HepG2 (cell line): ENCODE data around the gene WDR89. TPM values are rescaled to one million over a fixed set of nuclear protein-coding genes. Genes with fewer than 3 reads are reported as not detected.

Source experiments
- ATAC-seq: fragments of 200-7000 bp; cut with Tn5 transposase; 3 replicates; pipeline ENCODE4 v1.9.1; 2020; ENCODE audit warnings: mild to moderate bottlenecking, moderate library complexity
- BruUV-seq: library from RNA; stranded (reverse); fragments of 400-500 nt; replicated peaks from 2 replicates; lab custom pipeline; 2021; lab: Mats Ljungman, UMichigan
- CTCF ChIA-PET: fragments of 300-600 bp; formaldehyde crosslinking; extraction: SDS; loops from one replicate; lab custom pipeline; 2021; ENCODE audit warnings: low total read pairs, inconsistent platforms, low intra/inter-chr PET ratio; lab: Yijun Ruan, JAX
- POLR2A ChIA-PET: fragments of 350-600 bp; sonication (Branson Sonifier 250); formaldehyde crosslinking; loops from one replicate; lab custom pipeline; 2020; ENCODE audit warnings: antibody characterized with exemption, inconsistent platforms; lab: Yijun Ruan, JAX
- DNase-seq: peaks from one replicate; pipeline ENCODE4 v3.0.0-alpha.2; 2015; ENCODE audit warnings: low spot score
- FAIRE-seq: peaks from 3 replicates; lab custom pipeline; 2011; peaks lifted over from hg19 to GRCh38; lab: Jason Lieb, UNC
- H2AFZ ChIP-seq: one replicate; pipeline ENCODE4 v1.6.1; 2011; ENCODE audit warnings: low read length, inconsistent platforms
- H3K27ac ChIP-seq: fragments of 300-600 bp; 3 replicates; pipeline ENCODE4 v1.8.0; 2011; ENCODE audit warnings: mixed run types, mild to moderate bottlenecking, mixed read lengths, low read length, inconsistent platforms; ENCODE audit not compliant: insufficient read depth; ENCODE audit errors: extremely low read length
- H3K27me3 ChIP-seq, 2 experiments: fragments of 200-600 bp in 1 of 2; 2 replicates in 1 of 2; 3 replicates in 1 of 2; pipeline versions ENCODE4 v1.6.0 to v1.8.0; 2011; ENCODE audit warnings: low read length in 2 of 2, mild to moderate bottlenecking in 2 of 2, moderate library complexity in 2 of 2, inconsistent platforms in 1 of 2; ENCODE audit not compliant: insufficient read depth in 2 of 2, control insufficient read depth in 1 of 2
- H3K36me3 ChIP-seq, 2 experiments: fragments of 200-600 bp in 1 of 2; replicated peaks in 1 of 2; 2 replicates in 1 of 2; 3 replicates in 1 of 2; pipeline versions ENCODE4 v1.5.1 to v1.8.0; 2011; ENCODE audit warnings: low read length in 2 of 2, inconsistent platforms in 1 of 2; ENCODE audit not compliant: insufficient read depth in 2 of 2, control insufficient read depth in 1 of 2
- H3K4me1 ChIP-seq: 2 replicates; pipeline ENCODE4 v1.5.1; 2012; ENCODE audit warnings: low read length, inconsistent platforms; ENCODE audit not compliant: insufficient read depth
- H3K4me2 ChIP-seq: 2 replicates; pipeline ENCODE4 v1.6.0; 2011; ENCODE audit warnings: low read depth, low read length, inconsistent platforms
- H3K4me3 ChIP-seq, 3 experiments: fragments of 200-600 bp in 1 of 3; sonication (generic), shearing (Covaris generic) in 1 of 3; replicated peaks in 1 of 3; 2 replicates each; pipeline ENCODE4 v1.5.1; 2011 to 2016; ENCODE audit warnings: low read length in 3 of 3, inconsistent platforms in 2 of 3, low read depth in 2 of 3, mild to moderate bottlenecking in 2 of 3, control low read depth in 1 of 3, mixed read lengths in 1 of 3; ENCODE audit not compliant: insufficient read depth in 1 of 3
- H3K79me2 ChIP-seq: one replicate; pipeline ENCODE4 v1.6.1; 2011; ENCODE audit warnings: low read length, inconsistent platforms; ENCODE audit not compliant: insufficient read depth
- H3K9ac ChIP-seq: 2 replicates; pipeline ENCODE4 v1.6.0; 2011; ENCODE audit warnings: mild to moderate bottlenecking, low read depth, low read length, inconsistent platforms; ENCODE audit not compliant: insufficient read depth
- H3K9me3 ChIP-seq: 2 replicates; pipeline ENCODE4 v1.5.1; 2012; ENCODE audit warnings: mild to moderate bottlenecking, low read length
- H4K20me1 ChIP-seq: 2 replicates; pipeline ENCODE4 v1.6.0; 2011; ENCODE audit warnings: inconsistent platforms, mild to moderate bottlenecking, low read length, moderate library complexity; ENCODE audit not compliant: insufficient read depth
- ARNT2 ChIP-seq: sonication (generic); formaldehyde crosslinking; IDR thresholded peaks from 2 replicates; pipeline ENCODE4 v1.8.0; 2022; ENCODE audit warnings: mild to moderate bottlenecking, low read depth, missing genetic modification reagents, moderate library complexity
- CBFB ChIP-seq: sonication (generic); formaldehyde crosslinking; IDR thresholded peaks from 2 replicates; pipeline ENCODE4 v1.4.0; 2020; ENCODE audit warnings: missing genetic modification reagents
- CEBPB ChIP-seq: IDR thresholded peaks from 2 replicates; pipeline ENCODE4 v1.6.1; 2011; ENCODE audit warnings: low read depth, low read length, improper control_type of control experiment, borderline replicate concordance
- ERF ChIP-seq: IDR thresholded peaks from 2 replicates; pipeline ENCODE4 v1.6.1; 2018; ENCODE audit warnings: missing biosample characterization, missing genetic modification reagents
- FOXO1 ChIP-seq: sonication (generic); formaldehyde crosslinking; IDR thresholded peaks from 2 replicates; pipeline ENCODE4 v1.4.0; 2020; ENCODE audit warnings: missing genetic modification reagents
- HNRNPH1 ChIP-seq: fragments of 200-400 bp; formaldehyde crosslinking; optimal IDR thresholded peaks from 2 replicates; pipeline ENCODE3; 2017; ENCODE audit warnings: mild to moderate bottlenecking, low read depth, low read length
- NR2C2 ChIP-seq: sonication (generic); formaldehyde crosslinking; IDR thresholded peaks from 2 replicates; pipeline ENCODE4 v1.4.0; 2020; ENCODE audit warnings: missing genetic modification reagents, mild to moderate bottlenecking, moderate library complexity, borderline replicate concordance
- POGK ChIP-seq: sonication (generic); formaldehyde crosslinking; conservative IDR thresholded peaks from 2 replicates; pipeline ENCODE4 v1.8.0; 2022; ENCODE audit warnings: mild to moderate bottlenecking, moderate library complexity, missing genetic modification reagents
- SMARCE1 ChIP-seq: fragments of 450-650 bp; IDR thresholded peaks from 2 replicates; pipeline ENCODE4 v1.6.1; 2017; ENCODE audit warnings: borderline replicate concordance
- ZFP82 ChIP-seq: sonication (generic); formaldehyde crosslinking; IDR thresholded peaks from 2 replicates; pipeline ENCODE4 v1.5.1; 2020; ENCODE audit warnings: mild to moderate bottlenecking, missing genetic modification reagents, borderline replicate concordance
- ZNF10 ChIP-seq: sonication (generic); formaldehyde crosslinking; IDR thresholded peaks from 2 replicates; pipeline ENCODE4 v1.4.0; 2020; ENCODE audit warnings: mild to moderate bottlenecking, low read depth, missing genetic modification reagents, borderline replicate concordance
- ZNF33A ChIP-seq: sonication (generic); formaldehyde crosslinking; IDR thresholded peaks from 2 replicates; pipeline ENCODE4 v1.5.1; 2020; ENCODE audit warnings: missing genetic modification reagents, mild to moderate bottlenecking, moderate library complexity, borderline replicate concordance
- ZNF383 ChIP-seq: sonication (generic); formaldehyde crosslinking; IDR thresholded peaks from 2 replicates; pipeline ENCODE4 v1.4.0; 2020; ENCODE audit warnings: missing genetic modification reagents, mild to moderate bottlenecking, borderline replicate concordance
- ZNF530 ChIP-seq: sonication (generic); formaldehyde crosslinking; IDR thresholded peaks from 2 replicates; pipeline ENCODE4 v1.5.0; 2020; ENCODE audit warnings: low read depth, mild to moderate bottlenecking, missing genetic modification reagents
- ZNF570 ChIP-seq: sonication (generic); formaldehyde crosslinking; IDR thresholded peaks from 2 replicates; pipeline ENCODE4 v1.4.0; 2020; ENCODE audit warnings: mild to moderate bottlenecking, missing genetic modification reagents, borderline replicate concordance
- WGBS: methylation state at CpG from one replicate; pipeline ENCODE4 v1.1.6; 2017; ENCODE audit warnings: low lambda C conversion rate; 5-methylcytosine and 5-hydroxymethylcytosine counted together
- in situ Hi-C: cut with HindIII; loops from 2 replicates; pipeline ENCODE4 v1.10.0; 2017; ENCODE audit warnings: low pct_unique_long_range_greater_than_20kb; ENCODE audit not compliant: extremely low pct_ligation_motif_present
- intact Hi-C: fragments of 100-400 bp; cut with micrococcal nuclease; formaldehyde crosslinking; loops from one replicate; pipeline ENCODE4 v1.10.0; 2022; ENCODE audit not compliant: unreplicated experiment
- polyA plus RNA-seq, 8 experiments: library from polyadenylated mRNA; depleted of rRNA in 3 of 8; stranded (reverse) in 7 of 8; unstranded in 1 of 8; fragments of >200 nt; fragmentation: Illumina TruSeq in 4 of 8; extraction: Trizol in 4 of 8; gene quantifications; 2 replicates each; pipeline versions ENCODE4 v1.2.1 to v1.2.3, GENCODE V29; 2011 to 2016; ENCODE audit warnings: low read depth in 4 of 8, missing spikeins in 1 of 8, mixed read lengths in 1 of 8; ENCODE audit not compliant: insufficient read depth in 1 of 8
- total RNA-seq, 5 experiments: library from RNA; depleted of rRNA; stranded (reverse); fragments of >200 nt; fragmentation: Illumina TruSeq; extraction: Trizol; gene quantifications; 2 replicates each; pipeline ENCODE4 v1.2.3, GENCODE V29; 2016; ENCODE audit warnings: low read depth in 1 of 5
- TF ChIP-seq, protein P1 (sequence below): IDR thresholded peaks from 2 replicates; pipeline ENCODE4 v1.6.1; 2018; ENCODE audit warnings: missing genetic modification reagents, mild to moderate bottlenecking, missing compliant biosample characterization
- TF ChIP-seq, protein P2 (sequence below): sonication (generic); formaldehyde crosslinking; IDR thresholded peaks from 2 replicates; pipeline ENCODE4 v1.4.0; 2020; ENCODE audit warnings: missing genetic modification reagents, borderline replicate concordance

Gene WDR89
- total and polyA plus RNA-seq, 2 of the 13 experiments (the other 11 are each of a cell fraction or from before 2014, with no cell fraction given) = 5.2 to 20.1 TPM

- no peak for TF ChIP-seq ERF (CRISPR knock-in tag)
- TF ChIP-seq, all 625 proteins: peak for 0
These were observed 34.9 kb upstream of the WDR89 start (continued) for GRCh38 chr14:63676615-63677014.

- in situ Hi-C loops = no loop called here
- DNase-seq = no peak
- POLR2A ChIA-PET = no interaction called here
- BruUV-seq = no TSS peak
- no peak overlapping the region for H3K27ac ChIP-seq
- H3K4me1 ChIP-seq = peaks cover 19% of the 10 kb centered on the region; the same call in 1 of the 2 replicates
- no peak for TF ChIP-seq ZFP82 (CRISPR knock-in tag)
- no peak for TF ChIP-seq FOXO1
- TF ChIP-seq ZNF570 (CRISPR knock-in tag) = no peak
- no peak for TF ChIP-seq HNRNPH1
- TF ChIP-seq NR2C2 = no peak
- TF ChIP-seq ZNF33A (CRISPR knock-in tag) = no peak
- TF ChIP-seq SMARCE1 = no peak
- TF ChIP-seq ZNF530 (CRISPR knock-in tag) = no peak
- no peak for TF ChIP-seq CBFB
- TF ChIP-seq POGK (CRISPR knock-in tag) = no peak
- TF ChIP-seq ARNT2 = no peak
- TF ChIP-seq ZNF383 = no peak
- TF ChIP-seq, protein P1, sequence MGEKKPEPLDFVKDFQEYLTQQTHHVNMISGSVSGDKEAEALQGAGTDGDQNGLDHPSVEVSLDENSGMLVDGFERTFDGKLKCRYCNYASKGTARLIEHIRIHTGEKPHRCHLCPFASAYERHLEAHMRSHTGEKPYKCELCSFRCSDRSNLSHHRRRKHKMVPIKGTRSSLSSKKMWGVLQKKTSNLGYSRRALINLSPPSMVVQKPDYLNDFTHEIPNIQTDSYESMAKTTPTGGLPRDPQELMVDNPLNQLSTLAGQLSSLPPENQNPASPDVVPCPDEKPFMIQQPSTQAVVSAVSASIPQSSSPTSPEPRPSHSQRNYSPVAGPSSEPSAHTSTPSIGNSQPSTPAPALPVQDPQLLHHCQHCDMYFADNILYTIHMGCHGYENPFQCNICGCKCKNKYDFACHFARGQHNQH (CRISPR knock-in tag) = no peak
- TF ChIP-seq, protein P2, sequence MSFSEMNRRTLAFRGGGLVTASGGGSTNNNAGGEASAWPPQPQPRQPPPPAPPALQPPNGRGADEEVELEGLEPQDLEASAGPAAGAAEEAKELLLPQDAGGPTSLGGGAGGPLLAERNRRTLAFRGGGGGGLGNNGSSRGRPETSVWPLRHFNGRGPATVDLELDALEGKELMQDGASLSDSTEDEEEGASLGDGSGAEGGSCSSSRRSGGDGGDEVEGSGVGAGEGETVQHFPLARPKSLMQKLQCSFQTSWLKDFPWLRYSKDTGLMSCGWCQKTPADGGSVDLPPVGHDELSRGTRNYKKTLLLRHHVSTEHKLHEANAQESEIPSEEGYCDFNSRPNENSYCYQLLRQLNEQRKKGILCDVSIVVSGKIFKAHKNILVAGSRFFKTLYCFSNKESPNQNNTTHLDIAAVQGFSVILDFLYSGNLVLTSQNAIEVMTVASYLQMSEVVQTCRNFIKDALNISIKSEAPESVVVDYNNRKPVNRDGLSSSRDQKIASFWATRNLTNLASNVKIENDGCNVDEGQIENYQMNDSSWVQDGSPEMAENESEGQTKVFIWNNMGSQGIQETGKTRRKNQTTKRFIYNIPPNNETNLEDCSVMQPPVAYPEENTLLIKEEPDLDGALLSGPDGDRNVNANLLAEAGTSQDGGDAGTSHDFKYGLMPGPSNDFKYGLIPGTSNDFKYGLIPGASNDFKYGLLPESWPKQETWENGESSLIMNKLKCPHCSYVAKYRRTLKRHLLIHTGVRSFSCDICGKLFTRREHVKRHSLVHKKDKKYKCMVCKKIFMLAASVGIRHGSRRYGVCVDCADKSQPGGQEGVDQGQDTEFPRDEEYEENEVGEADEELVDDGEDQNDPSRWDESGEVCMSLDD (CRISPR knock-in tag) = no peak
- TF ChIP-seq ZNF10 (CRISPR knock-in tag) = no peak
- TF ChIP-seq CEBPB = no peak
- TF ChIP-seq, all 625 proteins: peak for 0
- H4K20me1 ChIP-seq = no peaks in the 10 kb centered on the region
- H3K79me2 ChIP-seq = no peaks in the 10 kb centered on the region
- CTCF ChIA-PET = no interaction called here
- H3K36me3 ChIP-seq = no peaks in the 10 kb centered on the region
- H3K27me3 ChIP-seq = no peaks in the 10 kb centered on the region
- 63% methylated on average over 7 of the region's 7 CpGs for WGBS
- no peak overlapping the region for H3K9ac ChIP-seq
- no peak for FAIRE-seq
- H3K4me2 ChIP-seq = no peak overlapping the region
- no peaks in the 10 kb centered on the region for H3K9me3 ChIP-seq
- H3K4me3 ChIP-seq = no peak overlapping the region
- ATAC-seq = no peak
- intact Hi-C loops = no loop called here
- H2AFZ ChIP-seq = no peak overlapping the region
These were observed 32.3 kb upstream of the WDR89 start for GRCh38 chr14:63673886-63674497.
